GM19438 (cell line): ENCODE measurements around the gene TCF7L2.
"Not testable (repeated sequence)": the region's sequence is repeated elsewhere in the genome, so short reads cannot be mapped to it uniquely, and the experiment has no call there.

Source experiments
- ATAC-seq: cut with Tn5 transposase; IDR thresholded peaks from one replicate; pipeline ENCODE4 v1.9.1; 2021; ENCODE audit warnings: low read depth; ENCODE audit not compliant: unreplicated experiment

Gene TCF7L2

GRCh38 chr10:113086282-113086681 lies 136.2 kb downstream of the TCF7L2 start:
- no peak for ATAC-seq

- ATAC-seq: no peak
These were observed 137.3 kb downstream of the TCF7L2 start for GRCh38 chr10:113087165-113088029.

- no peak for ATAC-seq
These were observed 138.1 kb downstream of the TCF7L2 start for GRCh38 chr10:113088194-113088593.

- ATAC-seq: no peak
These were observed 139.5 kb downstream of the TCF7L2 start for GRCh38 chr10:113089551-113089950.

- ATAC-seq: no peak
These were observed 141.9 kb downstream of the TCF7L2 start for GRCh38 chr10:113091920-113092319.

- ATAC-seq: no peak
These were observed 143.4 kb downstream of the TCF7L2 start for GRCh38 chr10:113093188-113094113.

GRCh38 chr10:113094114-113094486 lies 144.1 kb downstream of the TCF7L2 start:
- ATAC-seq: peak; percentile 77

- ATAC-seq: no peak
These were observed 145.5 kb downstream of the TCF7L2 start for GRCh38 chr10:113095419-113096127.

GRCh38 chr10:113096128-113096996 lies 146.3 kb downstream of the TCF7L2 start:
- ATAC-seq: no peak

GRCh38 chr10:113097036-113097435 lies 147.0 kb downstream of the TCF7L2 start:
- no peak for ATAC-seq

- ATAC-seq: no peak
These were observed 149.6 kb downstream of the TCF7L2 start for GRCh38 chr10:113099431-113100183.

- ATAC-seq: no peak
These were observed 150.2 kb downstream of the TCF7L2 start for GRCh38 chr10:113100281-113100680.

- no peak for ATAC-seq
These were observed 153.2 kb downstream of the TCF7L2 start for GRCh38 chr10:113103131-113103840.

- no peak for ATAC-seq
These were observed 154.0 kb downstream of the TCF7L2 start for GRCh38 chr10:113104047-113104446.

- no peak for ATAC-seq
These were observed 158.3 kb downstream of the TCF7L2 start for GRCh38 chr10:113108194-113108835.

- ATAC-seq: no peak
These were observed 158.9 kb downstream of the TCF7L2 start for GRCh38 chr10:113108948-113109347.

- ATAC-seq: not testable (repeated sequence)
These were observed 159.4 kb downstream of the TCF7L2 start for GRCh38 chr10:113109482-113109881.

GRCh38 chr10:113111260-113111659 lies 161.2 kb downstream of the TCF7L2 start:
- ATAC-seq: no peak
